Panc1 (cell line): ENCODE results near the gene DAB2IP. TPM values are rescaled to one million over a fixed set of nuclear protein-coding genes. Genes with fewer than 3 reads are reported as not detected.

Source experiments
- ATAC-seq: fragments of 200-7000 bp; cut with Tn5 transposase; 2 replicates; pipeline ENCODE4 v1.9.1; 2020; ENCODE audit warnings: mild to moderate bottlenecking, moderate library complexity
- BruUV-seq: library from RNA; stranded (reverse); fragments of 400-500 nt; replicated peaks from 2 replicates; lab custom pipeline; 2021; lab: Mats Ljungman, UMichigan
- CTCF ChIA-PET: fragments of 300-600 bp; sonication (Branson Sonifier 250); formaldehyde crosslinking; loops from one replicate; lab custom pipeline; 2022; ENCODE audit warnings: antibody characterized with exemption; lab: Charles Lee
- POLR2A ChIA-PET: fragments of 300-600 bp; sonication (Branson Sonifier 250); formaldehyde crosslinking; loops from one replicate; lab custom pipeline; 2022; ENCODE audit warnings: antibody characterized with exemption; lab: Charles Lee
- DNase-seq: peaks from one replicate; pipeline ENCODE4 v3.0.0-alpha.2; 2010; ENCODE audit warnings: low read depth, low spot score
- H3K27ac ChIP-seq: 2 replicates; pipeline ENCODE4 v1.5.1; 2011; ENCODE audit warnings: mild to moderate bottlenecking, low read length, inconsistent platforms
- H3K27me3 ChIP-seq: fragments of 200-500 bp; sonication (Bioruptor generic); 2 replicates; pipeline ENCODE4 v1.6.0; 2014; ENCODE audit warnings: low read length, inconsistent platforms; ENCODE audit not compliant: control insufficient read depth, insufficient read depth
- H3K36me3 ChIP-seq: fragments of 200-500 bp; sonication (Bioruptor generic); 2 replicates; pipeline ENCODE4 v1.5.1; 2014; ENCODE audit warnings: inconsistent platforms, mild to moderate bottlenecking, low read length, moderate library complexity; ENCODE audit not compliant: control insufficient read depth, insufficient read depth
- H3K4me1 ChIP-seq: 2 replicates; pipeline ENCODE4 v1.5.1; 2011; ENCODE audit warnings: inconsistent platforms, mild to moderate bottlenecking, low read length, moderate library complexity; ENCODE audit not compliant: control insufficient read depth, insufficient read depth
- H3K4me3 ChIP-seq, 2 experiments: 2 replicates each; pipeline ENCODE4 v1.5.1; 2011 to 2012; ENCODE audit warnings: low read depth in 2 of 2, low read length in 2 of 2, mild to moderate bottlenecking in 2 of 2, inconsistent platforms in 1 of 2, moderate library complexity in 1 of 2
- H3K9me3 ChIP-seq: fragments of 200-500 bp; sonication (Bioruptor generic); 2 replicates; pipeline ENCODE4 v1.5.1; 2014; ENCODE audit warnings: low read depth, mild to moderate bottlenecking, inconsistent platforms, low read length, moderate library complexity; ENCODE audit not compliant: control insufficient read depth, insufficient read depth
- POLR2AphosphoS5 ChIP-seq: IDR thresholded peaks from 2 replicates; pipeline ENCODE4 v1.6.1; 2012; ENCODE audit warnings: mild to moderate bottlenecking, low read depth, low read length, moderate library complexity
- SIN3A ChIP-seq: IDR thresholded peaks from 2 replicates; pipeline ENCODE4 v1.6.1; 2012; ENCODE audit warnings: low read depth, mild to moderate bottlenecking, low read length, moderate library complexity, borderline replicate concordance; ENCODE audit not compliant: insufficient read depth
- TCF7L2 ChIP-seq: IDR thresholded peaks from 2 replicates; pipeline ENCODE4 v1.6.1; 2011; ENCODE audit warnings: mild to moderate bottlenecking, low read depth, low read length, inconsistent platforms
- in situ Hi-C: cut with HindIII; loops from 2 replicates; pipeline ENCODE4 v1.10.0; 2016; ENCODE audit warnings: low sequenced_read_pairs, low pct_unique_long_range_greater_than_20kb
- intact Hi-C: fragments of 100-400 bp; cut with micrococcal nuclease; formaldehyde crosslinking; loops from one replicate; pipeline ENCODE4 v1.10.0; 2022; ENCODE audit not compliant: unreplicated experiment
- total RNA-seq: library from RNA; stranded (reverse); gene quantifications from one replicate; pipeline ENCODE4 v1.2.1, GENCODE V29; 2021; ENCODE audit not compliant: unreplicated experiment
- TF ChIP-seq, protein P1 (sequence below), 2 experiments: IDR thresholded peaks; 2 replicates each; pipeline ENCODE4 v1.6.1; 2011 to 2012; ENCODE audit warnings: low read depth in 2 of 2, control low read depth in 1 of 2, low read length in 1 of 2, mild to moderate bottlenecking in 1 of 2, moderate library complexity in 1 of 2; ENCODE audit not compliant: insufficient read depth in 1 of 2
- TF ChIP-seq, protein P2 (sequence below): fragments of 450-650 bp; IDR thresholded peaks from 2 replicates; pipeline ENCODE4 v1.5.1; 2017; ENCODE audit warnings: mild to moderate bottlenecking

The DAB2IP gene
- total RNA-seq, 1 experiment from 2014 or later = 18.4 TPM

DNA sequence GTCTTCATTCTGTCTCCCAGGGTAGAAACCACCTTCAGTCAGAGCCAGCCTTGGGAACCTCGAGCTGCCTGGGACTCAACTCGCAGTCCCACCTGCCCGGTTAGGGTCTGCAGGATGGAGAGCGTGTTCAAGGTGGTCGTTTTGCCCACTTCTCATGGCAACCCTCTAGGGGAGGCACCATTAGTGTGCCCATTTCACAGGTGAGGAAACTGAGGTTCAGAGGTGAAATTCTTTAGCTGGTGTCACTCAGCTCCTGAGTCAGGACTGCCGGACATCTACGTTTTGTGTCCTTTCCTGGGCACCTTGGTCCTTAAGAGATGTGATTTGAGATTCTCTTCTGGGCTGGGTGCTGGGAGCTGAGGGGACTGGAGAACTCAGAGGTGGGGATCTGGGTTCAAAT, 30.0 kb downstream of the DAB2IP start:
- in situ Hi-C loops (no loop called here), intact Hi-C loops (no loop called here)
- Histone ChIP-seq H3K36me3 (no peaks in the 10 kb centered on the region), H3K27ac (no peak overlapping the region), H3K4me3 (no peak overlapping the region), H3K27me3 (no peaks in the 10 kb centered on the region), H3K9me3 (no peaks in the 10 kb centered on the region), H3K4me1 (no peaks in the 10 kb centered on the region)
- ChIA-PET CTCF (no interaction called here), POLR2A (no interaction called here)
- ATAC-seq (no peak), DNase-seq (no peak)
- BruUV-seq = no TSS peak
- no peak for TF ChIP-seq SIN3A
- no peak for TF ChIP-seq POLR2AphosphoS5
- TF ChIP-seq, protein P1, sequence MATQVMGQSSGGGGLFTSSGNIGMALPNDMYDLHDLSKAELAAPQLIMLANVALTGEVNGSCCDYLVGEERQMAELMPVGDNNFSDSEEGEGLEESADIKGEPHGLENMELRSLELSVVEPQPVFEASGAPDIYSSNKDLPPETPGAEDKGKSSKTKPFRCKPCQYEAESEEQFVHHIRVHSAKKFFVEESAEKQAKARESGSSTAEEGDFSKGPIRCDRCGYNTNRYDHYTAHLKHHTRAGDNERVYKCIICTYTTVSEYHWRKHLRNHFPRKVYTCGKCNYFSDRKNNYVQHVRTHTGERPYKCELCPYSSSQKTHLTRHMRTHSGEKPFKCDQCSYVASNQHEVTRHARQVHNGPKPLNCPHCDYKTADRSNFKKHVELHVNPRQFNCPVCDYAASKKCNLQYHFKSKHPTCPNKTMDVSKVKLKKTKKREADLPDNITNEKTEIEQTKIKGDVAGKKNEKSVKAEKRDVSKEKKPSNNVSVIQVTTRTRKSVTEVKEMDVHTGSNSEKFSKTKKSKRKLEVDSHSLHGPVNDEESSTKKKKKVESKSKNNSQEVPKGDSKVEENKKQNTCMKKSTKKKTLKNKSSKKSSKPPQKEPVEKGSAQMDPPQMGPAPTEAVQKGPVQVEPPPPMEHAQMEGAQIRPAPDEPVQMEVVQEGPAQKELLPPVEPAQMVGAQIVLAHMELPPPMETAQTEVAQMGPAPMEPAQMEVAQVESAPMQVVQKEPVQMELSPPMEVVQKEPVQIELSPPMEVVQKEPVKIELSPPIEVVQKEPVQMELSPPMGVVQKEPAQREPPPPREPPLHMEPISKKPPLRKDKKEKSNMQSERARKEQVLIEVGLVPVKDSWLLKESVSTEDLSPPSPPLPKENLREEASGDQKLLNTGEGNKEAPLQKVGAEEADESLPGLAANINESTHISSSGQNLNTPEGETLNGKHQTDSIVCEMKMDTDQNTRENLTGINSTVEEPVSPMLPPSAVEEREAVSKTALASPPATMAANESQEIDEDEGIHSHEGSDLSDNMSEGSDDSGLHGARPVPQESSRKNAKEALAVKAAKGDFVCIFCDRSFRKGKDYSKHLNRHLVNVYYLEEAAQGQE (IDR thresholded peaks at IDR 0.05; ENCODE audit: insufficient read depth in 1 of 2, low read depth in 2 of 2, low read length in 1 of 2) = no peak
- TF ChIP-seq, protein P2, sequence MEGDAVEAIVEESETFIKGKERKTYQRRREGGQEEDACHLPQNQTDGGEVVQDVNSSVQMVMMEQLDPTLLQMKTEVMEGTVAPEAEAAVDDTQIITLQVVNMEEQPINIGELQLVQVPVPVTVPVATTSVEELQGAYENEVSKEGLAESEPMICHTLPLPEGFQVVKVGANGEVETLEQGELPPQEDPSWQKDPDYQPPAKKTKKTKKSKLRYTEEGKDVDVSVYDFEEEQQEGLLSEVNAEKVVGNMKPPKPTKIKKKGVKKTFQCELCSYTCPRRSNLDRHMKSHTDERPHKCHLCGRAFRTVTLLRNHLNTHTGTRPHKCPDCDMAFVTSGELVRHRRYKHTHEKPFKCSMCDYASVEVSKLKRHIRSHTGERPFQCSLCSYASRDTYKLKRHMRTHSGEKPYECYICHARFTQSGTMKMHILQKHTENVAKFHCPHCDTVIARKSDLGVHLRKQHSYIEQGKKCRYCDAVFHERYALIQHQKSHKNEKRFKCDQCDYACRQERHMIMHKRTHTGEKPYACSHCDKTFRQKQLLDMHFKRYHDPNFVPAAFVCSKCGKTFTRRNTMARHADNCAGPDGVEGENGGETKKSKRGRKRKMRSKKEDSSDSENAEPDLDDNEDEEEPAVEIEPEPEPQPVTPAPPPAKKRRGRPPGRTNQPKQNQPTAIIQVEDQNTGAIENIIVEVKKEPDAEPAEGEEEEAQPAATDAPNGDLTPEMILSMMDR = no peak
- no peak for TF ChIP-seq TCF7L2

- CTCF ChIA-PET = interaction anchor here (0.7 kb wide), 1 partner anchor 136 kb away, joined by 3 read pairs; no protein-coding TSS in a partner anchor
- no peak for ATAC-seq
- in situ Hi-C loops = no loop called here
- Histone ChIP-seq H3K27ac (no peak overlapping the region), H3K4me1 (no peaks in the 10 kb centered on the region), H3K4me3 (no peak overlapping the region), H3K36me3 (no peaks in the 10 kb centered on the region), H3K27me3 (no peaks in the 10 kb centered on the region), H3K9me3 (no peaks in the 10 kb centered on the region)
- intact Hi-C loops = no loop called here
- POLR2A ChIA-PET = no interaction called here
- no TSS peak for BruUV-seq
- TF ChIP-seq, protein P1 (IDR thresholded peaks at IDR 0.05; ENCODE audit: insufficient read depth in 1 of 2, low read depth in 2 of 2, low read length in 1 of 2) = no peak
- TF ChIP-seq, protein P2 = no peak
- no peak for TF ChIP-seq TCF7L2
- DNase-seq = no peak
Measured at GRCh38 chr9:121682201-121682600, 30.8 kb downstream of the DAB2IP start.
